Body of pancreas (tissue), 4 donors: Measurements from ENCODE around the gene GREM1. TPM values are rescaled to one million over a fixed set of nuclear protein-coding genes. Genes with fewer than 3 reads are reported as not detected.

ENCODE experiments used
- ATAC-seq: fragments of 150-250 bp; one replicate; pipeline ENCODE4 v1.9.1; 2016
- DNase-seq, 4 donors: peaks; one replicate each; pipeline ENCODE4 v3.0.0-alpha.2; 2019
- H3K27ac ChIP-seq, 4 donors: fragments of 200-600 bp; sonication (generic); 1 replicate in 3 of 4; 2 replicates in 1 of 4; pipeline versions ENCODE4 v1.5.1 to v1.6.1; 2016 to 2019; ENCODE audit warnings: mild to moderate bottlenecking in 1 of 4, mixed read lengths in 1 of 4, moderate library complexity in 1 of 4
- H3K27me3 ChIP-seq, 2 donors: fragments of 200-600 bp; sonication (generic); one replicate each; pipeline ENCODE4 v1.6.0; 2016; ENCODE audit warnings: mild to moderate bottlenecking in 1 of 2
- H3K36me3 ChIP-seq, 2 donors: fragments of 200-600 bp; sonication (generic); replicated peaks in 1 of 2; 2 replicates each; pipeline ENCODE4 v1.5.1; 2016; ENCODE audit warnings: low read depth in 2 of 2; ENCODE audit not compliant: insufficient read depth in 1 of 2
- H3K4me1 ChIP-seq: fragments of 200-600 bp; sonication (generic); one replicate; pipeline ENCODE4 v1.6.0; 2016
- H3K4me3 ChIP-seq, 2 donors: fragments of 200-600 bp; sonication (generic); 1 replicate in 1 of 2; 2 replicates in 1 of 2; pipeline ENCODE4 v1.5.1; 2016 to 2019
- H3K9me3 ChIP-seq, 3 donors: fragments of 200-600 bp; sonication (generic); 1 replicate in 2 of 3; 2 replicates in 1 of 3; pipeline ENCODE4 v1.5.1; 2016
- POLR2A ChIP-seq, 3 donors: fragments of 450-650 bp; IDR thresholded peaks; one replicate each; pipeline ENCODE4 v1.6.1; 2016; ENCODE audit warnings: antibody characterized with exemption in 3 of 3, mild to moderate bottlenecking in 2 of 3
- WGBS, 2 donors: methylation state at CpG; one replicate each; pipeline ENCODE4 v1.1.5; 2017; 5-methylcytosine and 5-hydroxymethylcytosine counted together
- intact Hi-C: fragments of 100-400 bp; cut with DNase I; formaldehyde crosslinking; loops from one replicate; pipeline ENCODE4 v1.15.1; 2023
- total RNA-seq, 2 donors: library from RNA; depleted of rRNA; stranded (reverse); fragments of >200 nt; gene quantifications; one replicate each; pipeline ENCODE4 v1.1.0, GENCODE V29; 2016
- TF ChIP-seq, protein P1 (sequence below), 7 experiments: fragments of 450-650 bp in 4 of 7; fragments of 200-600 bp in 3 of 7; sonication (generic) in 3 of 7; IDR thresholded peaks; one replicate each; pipeline ENCODE4 v1.5.1; 2016 to 2019; ENCODE audit warnings: antibody characterized with exemption in 7 of 7

GREM1 gene
- total RNA-seq, 2 donors from 2014 or later: under 0.01 to 6.5 TPM

DNA sequence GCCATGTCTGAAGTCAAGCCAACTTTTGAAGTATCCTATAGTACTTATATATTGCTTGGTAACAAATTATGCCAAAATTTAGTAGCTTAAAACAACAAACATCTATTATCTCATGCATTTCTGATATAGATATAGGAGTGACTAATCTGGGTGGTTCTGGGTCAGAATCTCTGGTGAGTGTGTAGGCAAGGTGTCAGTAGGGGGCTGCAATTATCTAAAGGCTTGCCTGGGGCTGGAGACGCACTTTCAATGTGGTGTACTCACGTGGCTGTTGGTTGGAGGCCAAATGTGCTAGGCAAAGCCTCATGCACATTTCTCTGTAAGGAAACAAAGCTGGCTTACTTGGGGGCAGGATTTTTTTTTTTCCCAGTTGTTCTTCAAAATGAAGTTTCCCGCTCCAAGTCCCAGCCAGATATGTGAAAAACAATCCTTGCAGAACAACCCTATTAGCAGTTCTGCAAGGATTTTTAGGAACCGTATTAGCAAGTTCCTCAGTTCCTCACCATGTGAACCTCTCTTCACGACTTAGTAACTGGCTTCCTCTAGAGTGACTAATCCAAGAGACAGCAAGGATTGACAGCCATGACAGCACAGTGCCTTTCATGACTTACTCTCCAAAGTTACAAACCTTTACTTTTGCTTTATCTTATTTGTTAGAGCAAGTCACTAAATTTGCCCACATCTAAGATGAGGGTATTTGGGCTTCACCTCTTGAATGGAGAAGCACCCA is 25.8 kb downstream of the GREM1 start:
- WGBS, 2 donors: 52 to 59% methylated on average over 5 of the region's 5 CpGs
- ATAC-seq: no peak
- no peaks in the 10 kb centered on the region for H3K9me3 ChIP-seq
- no peaks in the 10 kb centered on the region for H3K4me1 ChIP-seq
- TF ChIP-seq, protein P1, sequence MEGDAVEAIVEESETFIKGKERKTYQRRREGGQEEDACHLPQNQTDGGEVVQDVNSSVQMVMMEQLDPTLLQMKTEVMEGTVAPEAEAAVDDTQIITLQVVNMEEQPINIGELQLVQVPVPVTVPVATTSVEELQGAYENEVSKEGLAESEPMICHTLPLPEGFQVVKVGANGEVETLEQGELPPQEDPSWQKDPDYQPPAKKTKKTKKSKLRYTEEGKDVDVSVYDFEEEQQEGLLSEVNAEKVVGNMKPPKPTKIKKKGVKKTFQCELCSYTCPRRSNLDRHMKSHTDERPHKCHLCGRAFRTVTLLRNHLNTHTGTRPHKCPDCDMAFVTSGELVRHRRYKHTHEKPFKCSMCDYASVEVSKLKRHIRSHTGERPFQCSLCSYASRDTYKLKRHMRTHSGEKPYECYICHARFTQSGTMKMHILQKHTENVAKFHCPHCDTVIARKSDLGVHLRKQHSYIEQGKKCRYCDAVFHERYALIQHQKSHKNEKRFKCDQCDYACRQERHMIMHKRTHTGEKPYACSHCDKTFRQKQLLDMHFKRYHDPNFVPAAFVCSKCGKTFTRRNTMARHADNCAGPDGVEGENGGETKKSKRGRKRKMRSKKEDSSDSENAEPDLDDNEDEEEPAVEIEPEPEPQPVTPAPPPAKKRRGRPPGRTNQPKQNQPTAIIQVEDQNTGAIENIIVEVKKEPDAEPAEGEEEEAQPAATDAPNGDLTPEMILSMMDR (IDR thresholded peaks at IDR 0.05): no peak
- no peak for TF ChIP-seq POLR2A (IDR thresholded peaks at IDR 0.05)
- H3K27me3 ChIP-seq: no peaks in the 10 kb centered on the region
- no peak for DNase-seq
- no peak overlapping the region for H3K4me3 ChIP-seq
- intact Hi-C loops: no loop called here
- H3K27ac ChIP-seq: no peak overlapping the region
- no peaks in the 10 kb centered on the region for H3K36me3 ChIP-seq

DNA sequence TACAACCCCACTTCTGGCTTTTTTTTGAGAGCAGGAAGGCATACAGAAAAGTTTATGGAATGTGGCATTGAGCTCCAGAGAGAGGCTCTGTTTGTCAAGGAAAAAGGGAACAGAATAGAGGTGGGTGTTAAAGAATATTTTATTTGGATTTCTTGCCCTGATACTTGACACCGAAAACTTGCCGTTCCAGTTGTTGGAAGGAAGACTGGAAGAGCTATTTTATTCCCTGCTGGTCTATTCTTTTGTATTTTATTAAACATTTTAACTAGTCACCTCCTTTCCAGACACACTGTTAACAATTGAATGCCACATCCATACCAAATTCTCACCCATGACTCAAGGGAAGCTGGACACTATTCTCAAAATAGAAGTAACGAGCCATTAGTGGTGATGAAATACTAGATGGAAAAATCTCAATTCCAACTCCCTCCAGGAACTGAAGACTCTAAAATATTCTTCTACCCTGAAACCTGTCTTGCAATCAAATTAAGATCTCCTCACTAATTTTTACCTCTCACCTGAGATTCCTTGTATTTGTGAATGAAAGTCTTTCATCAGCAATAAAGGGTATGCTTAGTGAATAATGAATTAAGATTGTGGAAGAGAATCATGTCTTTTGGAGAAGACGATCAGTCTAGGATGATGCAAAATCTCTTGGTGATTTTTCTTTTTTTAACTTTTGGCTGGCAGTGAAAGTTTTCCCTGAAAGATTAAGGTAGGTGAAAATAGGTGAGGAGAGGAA is 28.5 kb downstream of the GREM1 start:
- no peaks in the 10 kb centered on the region for H3K27me3 ChIP-seq
- intact Hi-C loops: no loop called here
- H3K36me3 ChIP-seq: no peaks in the 10 kb centered on the region
- H3K4me3 ChIP-seq: no peak overlapping the region
- no peaks in the 10 kb centered on the region for H3K9me3 ChIP-seq
- H3K4me1 ChIP-seq: no peaks in the 10 kb centered on the region
- DNase-seq: no peak
- ATAC-seq: no peak
- TF ChIP-seq, protein P1 (IDR thresholded peaks at IDR 0.05): no peak
- TF ChIP-seq POLR2A (IDR thresholded peaks at IDR 0.05): no peak
- no peak overlapping the region for H3K27ac ChIP-seq
- 82 to 91% methylated on average over 4 of the region's 4 CpGs for WGBS, 2 donors

DNA sequence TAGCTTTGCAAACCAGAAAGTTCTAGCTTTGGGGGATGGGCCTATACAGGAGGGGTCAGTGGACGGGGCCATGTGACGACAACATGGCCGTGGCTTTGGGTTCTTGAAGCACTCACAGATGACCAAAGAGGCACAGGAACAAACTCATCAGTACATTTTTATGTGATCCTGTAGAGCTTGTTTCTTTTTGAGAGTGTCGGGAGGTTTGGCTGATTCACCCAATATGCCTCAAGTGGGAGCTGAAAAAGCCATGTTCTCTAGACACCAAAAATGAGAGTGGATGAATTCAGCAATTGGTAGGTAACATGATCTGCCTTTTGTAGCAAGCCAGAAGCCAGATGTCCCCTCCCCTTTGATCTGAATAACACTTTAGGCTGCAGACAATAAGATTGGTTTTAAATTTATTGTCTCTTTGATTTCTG is 30.1 kb downstream of the GREM1 start:
- DNase-seq: no peak
- intact Hi-C loops: no loop called here
- Histone ChIP-seq H3K9me3 (no peaks in the 10 kb centered on the region), H3K36me3 (no peaks in the 10 kb centered on the region), H3K27ac (no peak overlapping the region), H3K27me3 (no peaks in the 10 kb centered on the region), H3K4me1 (no peaks in the 10 kb centered on the region), H3K4me3 (no peak overlapping the region)
- 90 to 91% methylated on average over 4 of the region's 4 CpGs for WGBS, 2 donors
- no peak for ATAC-seq
- TF ChIP-seq, protein P1 (IDR thresholded peaks at IDR 0.05): no peak
- TF ChIP-seq POLR2A (IDR thresholded peaks at IDR 0.05): no peak

DNA sequence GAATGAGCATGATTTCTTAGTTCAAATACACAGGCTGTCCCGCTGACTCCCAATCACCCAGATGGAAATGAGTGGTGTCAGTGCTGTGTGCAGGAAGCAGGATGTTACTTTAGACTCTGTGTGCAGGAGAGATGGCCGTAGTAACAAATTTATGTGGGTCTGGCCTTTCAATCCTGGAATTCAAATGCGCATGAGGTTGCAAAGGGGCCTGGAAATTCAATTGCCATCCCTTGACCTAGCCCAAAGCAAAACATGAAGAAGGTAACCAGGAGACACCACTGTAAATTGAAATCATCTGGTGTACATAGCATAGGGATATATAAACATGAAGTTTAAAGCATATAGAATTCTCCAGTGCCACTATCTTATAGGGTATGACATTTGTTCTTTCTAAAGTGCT is 33.2 kb downstream of the GREM1 start:
- WGBS, 2 donors: 57 to 58% methylated on average over 3 of the region's 3 CpGs
- no peak overlapping the region for H3K27ac ChIP-seq
- ATAC-seq (no peak), DNase-seq (no peak)
- TF ChIP-seq, protein P1 (IDR thresholded peaks at IDR 0.05): no peak
- no peak for TF ChIP-seq POLR2A (IDR thresholded peaks at IDR 0.05)
- intact Hi-C loops: no loop called here
- no peaks in the 10 kb centered on the region for H3K36me3 ChIP-seq
- no peaks in the 10 kb centered on the region for H3K4me1 ChIP-seq
- H3K9me3 ChIP-seq: no peaks in the 10 kb centered on the region
- no peaks in the 10 kb centered on the region for H3K27me3 ChIP-seq
- H3K4me3 ChIP-seq: no peak overlapping the region
